ENCODE results near the gene MCOLN2.
"Not testable (repeated sequence)": the region's sequence is repeated elsewhere in the genome, so short reads cannot be mapped to it uniquely, and the experiment has no call there.

MCOLN2 gene

DNA sequence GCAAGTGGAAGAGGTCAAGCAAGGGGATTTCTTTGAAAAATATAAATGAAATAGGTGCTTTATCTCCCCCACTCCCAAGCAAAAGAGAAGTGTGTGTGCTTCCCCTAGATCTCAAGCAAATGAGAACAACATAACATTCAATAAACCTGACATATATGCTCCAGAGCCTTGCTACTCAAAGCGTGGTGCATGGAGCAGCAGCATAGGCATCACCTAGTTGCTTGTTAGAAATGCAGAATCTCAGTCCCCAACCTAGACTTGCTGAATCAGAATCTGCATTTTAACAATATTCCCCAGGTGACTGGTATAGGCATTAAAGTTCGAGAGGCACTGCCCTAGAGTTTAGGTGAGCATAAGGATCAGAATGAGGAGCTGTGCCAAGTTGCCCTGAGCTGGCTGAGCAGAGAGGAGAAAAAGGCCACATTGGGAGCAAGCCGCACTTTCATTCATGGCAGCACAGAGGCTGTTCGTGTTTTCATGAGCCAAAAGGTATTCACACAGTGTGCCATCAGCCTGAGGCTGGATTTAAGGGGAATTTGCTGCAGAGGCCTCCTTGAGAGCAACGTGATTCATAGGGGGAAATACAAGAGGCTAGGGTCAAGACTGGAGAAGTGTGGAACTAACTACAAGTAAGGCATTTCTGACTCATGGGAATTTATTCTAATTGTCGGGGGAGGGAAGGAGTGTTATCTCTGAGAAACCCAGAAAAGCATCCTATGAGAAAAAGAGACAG, 89.7 kb downstream of the MCOLN2 start:
- TF ChIP-seq CTCF (IDR thresholded peaks at IDR 0.05; ENCODE audit: unreplicated experiment in 3 of 3): no peak
- no peaks in the 10 kb centered on the region for H3K4me1 Mint-ChIP-seq
- no peak overlapping the region for H3K4me3 Mint-ChIP-seq
- no peak overlapping the region for H3K27ac Mint-ChIP-seq
- peaks cover 9% of the 10 kb centered on the region for H3K27me3 Mint-ChIP-seq (ENCODE audit: low read depth)
- H3K9me3 Mint-ChIP-seq: peaks cover 1% of the 10 kb centered on the region
- H3K36me3 Mint-ChIP-seq (ENCODE audit: low read depth): no peaks in the 10 kb centered on the region

GRCh38 chr1:84902727-84903126, 94.2 kb downstream of the MCOLN2 start:
- not testable (repeated sequence) for H3K27me3 Mint-ChIP-seq (ENCODE audit: low read depth); H3K27ac Mint-ChIP-seq; H3K4me3 Mint-ChIP-seq; H3K9me3 Mint-ChIP-seq; H3K4me1 Mint-ChIP-seq; H3K36me3 Mint-ChIP-seq (ENCODE audit: low read depth)

GRCh38 chr1:84899969-84900368, 96.9 kb downstream of the MCOLN2 start:
- no peak overlapping the region for H3K27ac Mint-ChIP-seq
- no peak for TF ChIP-seq CTCF (IDR thresholded peaks at IDR 0.05; ENCODE audit: unreplicated experiment in 3 of 3)
- peaks cover 21% of the 10 kb centered on the region for H3K27me3 Mint-ChIP-seq (ENCODE audit: low read depth)
- peaks cover 3% of the 10 kb centered on the region for H3K9me3 Mint-ChIP-seq
- H3K4me1 Mint-ChIP-seq: peaks cover 4% of the 10 kb centered on the region
- H3K4me3 Mint-ChIP-seq: no peak overlapping the region
- H3K36me3 Mint-ChIP-seq (ENCODE audit: low read depth): no peaks in the 10 kb centered on the region

DNA sequence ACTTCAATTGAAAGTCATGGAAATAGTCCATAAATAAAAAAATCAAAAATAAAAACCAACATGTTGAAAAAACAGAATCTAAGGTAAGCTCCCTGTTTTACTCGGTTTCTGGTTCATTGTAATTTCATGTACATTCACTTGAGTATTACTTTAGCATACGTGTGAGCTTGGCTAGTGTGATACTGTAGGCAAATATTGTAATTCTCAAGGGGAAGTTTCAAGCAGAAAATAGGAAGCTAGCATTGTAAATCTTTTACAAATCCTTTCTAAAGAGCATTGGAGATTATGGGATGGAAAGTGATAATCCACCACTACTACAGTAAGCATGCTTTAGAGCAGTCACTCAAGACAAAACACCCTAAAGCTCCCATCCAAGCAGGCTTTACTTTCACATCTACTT, 100.6 kb downstream of the MCOLN2 start:
- peaks cover 54% of the 10 kb centered on the region for H3K27me3 Mint-ChIP-seq (ENCODE audit: low read depth)
- H3K9me3 Mint-ChIP-seq: no peaks in the 10 kb centered on the region
- peaks cover 12% of the 10 kb centered on the region for H3K4me1 Mint-ChIP-seq
- H3K27ac Mint-ChIP-seq: no peak overlapping the region
- H3K36me3 Mint-ChIP-seq (ENCODE audit: low read depth): no peaks in the 10 kb centered on the region
- TF ChIP-seq CTCF (IDR thresholded peaks at IDR 0.05; ENCODE audit: unreplicated experiment in 3 of 3): no peak
- no peak overlapping the region for H3K4me3 Mint-ChIP-seq

DNA sequence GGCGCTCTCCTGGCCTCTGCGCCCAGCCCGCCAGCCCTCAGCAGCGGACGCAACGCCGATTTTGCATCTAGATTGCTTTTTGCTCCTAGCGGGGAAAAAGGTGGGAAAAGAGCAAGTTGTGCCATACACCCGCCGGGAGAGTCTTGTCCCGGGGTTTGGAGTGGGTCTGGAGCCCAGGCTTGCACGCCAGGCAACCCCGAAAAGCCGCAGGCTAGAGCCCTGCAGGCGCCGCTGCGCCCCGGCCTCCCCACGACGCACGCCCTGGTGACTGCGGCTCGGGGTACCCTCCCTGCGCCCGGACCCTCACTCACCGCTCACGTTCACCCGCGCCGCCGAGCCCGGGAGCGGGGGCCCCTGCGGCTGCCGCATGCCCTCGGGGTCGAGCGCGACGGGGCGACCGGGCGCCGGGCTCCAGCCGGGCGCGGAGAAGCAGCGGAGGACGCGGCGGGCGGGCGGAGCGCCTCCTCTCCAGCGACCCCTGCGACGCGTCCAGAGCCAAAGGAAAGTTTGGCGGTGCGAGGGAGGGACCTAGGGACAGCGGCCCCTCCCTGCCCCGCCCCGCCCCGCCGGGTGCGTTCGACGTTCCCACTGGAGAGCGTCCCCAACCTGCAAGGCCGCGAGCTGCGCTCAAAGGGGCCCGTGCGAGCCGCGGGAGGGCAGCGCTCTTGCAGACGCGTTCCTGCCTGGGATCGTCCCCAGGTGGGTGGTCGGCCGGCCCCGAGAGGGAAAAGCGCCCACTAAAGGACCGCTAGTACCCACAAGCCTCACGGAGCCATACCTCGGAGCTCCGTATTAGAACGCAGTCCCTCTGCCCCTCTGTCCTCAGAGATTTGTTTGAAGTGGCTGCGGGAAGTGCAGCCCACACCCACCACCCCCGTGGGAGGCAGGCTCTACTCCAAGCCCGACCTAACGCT, 104.0 kb downstream of the MCOLN2 start, which contains the start of gene LPAR3:
TSS of gene LPAR3 (minus strand) at position 502 of the 914 bp plus-strand sequence. CDS start 27,086 bp downstream, outside the sequence.
- H3K9me3 Mint-ChIP-seq: no peaks in the 10 kb centered on the region
- peak within 1 kb of the TSS; percentile 80 to 84 (median 83) for H3K4me3 Mint-ChIP-seq
- H3K4me1 Mint-ChIP-seq: peaks cover 12% of the 10 kb centered on the region
- H3K36me3 Mint-ChIP-seq (ENCODE audit: low read depth): no peaks in the 10 kb centered on the region
- peaks cover 70% of the 10 kb centered on the region for H3K27me3 Mint-ChIP-seq (ENCODE audit: low read depth)
- TF ChIP-seq CTCF (IDR thresholded peaks at IDR 0.05; ENCODE audit: unreplicated experiment in 3 of 3): no peak
- H3K27ac Mint-ChIP-seq: no peak within 1 kb of the TSS

- no peak for TF ChIP-seq CTCF (IDR thresholded peaks at IDR 0.05; ENCODE audit: unreplicated experiment in 3 of 3)
- Mint-ChIP-seq H3K36me3 (ENCODE audit: low read depth) (no peaks in the 10 kb centered on the region), H3K27me3 (ENCODE audit: low read depth) (peaks cover 73% of the 10 kb centered on the region), H3K27ac (peak overlapping the region in 1 of 3 experiments; percentile 6), H3K4me1 (peaks cover 12% of the 10 kb centered on the region), H3K4me3 (peak overlapping the region; percentile 6 to 51 (median 23)), H3K9me3 (no peaks in the 10 kb centered on the region)
These were observed 106.3 kb downstream of the MCOLN2 start for GRCh38 chr1:84890566-84890965.

Data from nephron (organoid).